ENCODE data around the gene PANK1.

GRCh38 chr10:89666138-89666537 lies 21.1 kb upstream of the PANK1 start:
- TF ChIP-seq POLR2A (IDR thresholded peaks at IDR 0.05; ENCODE audit: extremely low read depth, insufficient read length): no peak
- TF ChIP-seq, protein P1, sequence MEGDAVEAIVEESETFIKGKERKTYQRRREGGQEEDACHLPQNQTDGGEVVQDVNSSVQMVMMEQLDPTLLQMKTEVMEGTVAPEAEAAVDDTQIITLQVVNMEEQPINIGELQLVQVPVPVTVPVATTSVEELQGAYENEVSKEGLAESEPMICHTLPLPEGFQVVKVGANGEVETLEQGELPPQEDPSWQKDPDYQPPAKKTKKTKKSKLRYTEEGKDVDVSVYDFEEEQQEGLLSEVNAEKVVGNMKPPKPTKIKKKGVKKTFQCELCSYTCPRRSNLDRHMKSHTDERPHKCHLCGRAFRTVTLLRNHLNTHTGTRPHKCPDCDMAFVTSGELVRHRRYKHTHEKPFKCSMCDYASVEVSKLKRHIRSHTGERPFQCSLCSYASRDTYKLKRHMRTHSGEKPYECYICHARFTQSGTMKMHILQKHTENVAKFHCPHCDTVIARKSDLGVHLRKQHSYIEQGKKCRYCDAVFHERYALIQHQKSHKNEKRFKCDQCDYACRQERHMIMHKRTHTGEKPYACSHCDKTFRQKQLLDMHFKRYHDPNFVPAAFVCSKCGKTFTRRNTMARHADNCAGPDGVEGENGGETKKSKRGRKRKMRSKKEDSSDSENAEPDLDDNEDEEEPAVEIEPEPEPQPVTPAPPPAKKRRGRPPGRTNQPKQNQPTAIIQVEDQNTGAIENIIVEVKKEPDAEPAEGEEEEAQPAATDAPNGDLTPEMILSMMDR (IDR thresholded peaks at IDR 0.05; ENCODE audit: low read depth, low read length): no peak
